RKO (cell line): ENCODE data around the gene BHLHA15.
"Not testable (repeated sequence)": the region's sequence is repeated elsewhere in the genome, so short reads cannot be mapped to it uniquely, and the experiment has no call there.

Experiments
- DNase-seq: peaks from one replicate; pipeline ENCODE4 v3.0.0-alpha.2; 2016; ENCODE audit warnings: low spot score

BHLHA15 gene

DNA sequence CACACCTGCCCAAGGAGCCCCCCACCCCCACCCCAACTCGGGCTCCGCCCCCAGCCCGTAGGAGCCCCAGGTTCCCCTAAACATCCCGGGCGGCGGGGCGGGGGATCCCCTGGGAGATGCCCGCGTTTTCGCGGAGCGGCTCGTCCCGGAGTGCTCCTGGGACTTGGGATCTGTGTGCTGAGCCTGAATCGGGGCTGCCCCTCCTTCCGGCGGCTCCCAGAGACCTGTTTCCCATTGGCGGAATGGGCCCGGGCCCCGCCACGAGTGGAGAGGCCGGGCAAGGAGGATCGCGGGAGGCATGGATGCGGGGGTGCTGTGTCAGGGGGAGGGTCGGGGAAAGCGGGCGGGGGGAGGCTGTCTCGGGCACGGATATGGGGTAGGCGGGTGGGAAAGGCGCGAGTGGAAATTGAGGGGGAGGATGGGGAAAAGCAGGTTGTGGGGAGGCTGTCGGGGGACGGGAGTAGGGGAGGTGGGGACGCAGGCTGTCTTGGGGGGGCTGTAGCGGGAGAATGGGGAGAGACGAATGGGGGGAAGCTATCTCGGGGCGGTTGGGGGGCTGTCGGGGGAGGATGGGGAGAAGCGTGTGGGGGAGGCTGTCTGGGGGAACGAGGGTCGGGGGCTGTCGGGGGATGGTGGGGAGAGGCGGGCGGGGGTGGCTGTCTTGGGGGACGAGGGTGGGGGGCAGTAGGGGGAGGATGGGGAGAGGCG, 572 bp upstream of the BHLHA15 start:
- no peak for DNase-seq

DNA sequence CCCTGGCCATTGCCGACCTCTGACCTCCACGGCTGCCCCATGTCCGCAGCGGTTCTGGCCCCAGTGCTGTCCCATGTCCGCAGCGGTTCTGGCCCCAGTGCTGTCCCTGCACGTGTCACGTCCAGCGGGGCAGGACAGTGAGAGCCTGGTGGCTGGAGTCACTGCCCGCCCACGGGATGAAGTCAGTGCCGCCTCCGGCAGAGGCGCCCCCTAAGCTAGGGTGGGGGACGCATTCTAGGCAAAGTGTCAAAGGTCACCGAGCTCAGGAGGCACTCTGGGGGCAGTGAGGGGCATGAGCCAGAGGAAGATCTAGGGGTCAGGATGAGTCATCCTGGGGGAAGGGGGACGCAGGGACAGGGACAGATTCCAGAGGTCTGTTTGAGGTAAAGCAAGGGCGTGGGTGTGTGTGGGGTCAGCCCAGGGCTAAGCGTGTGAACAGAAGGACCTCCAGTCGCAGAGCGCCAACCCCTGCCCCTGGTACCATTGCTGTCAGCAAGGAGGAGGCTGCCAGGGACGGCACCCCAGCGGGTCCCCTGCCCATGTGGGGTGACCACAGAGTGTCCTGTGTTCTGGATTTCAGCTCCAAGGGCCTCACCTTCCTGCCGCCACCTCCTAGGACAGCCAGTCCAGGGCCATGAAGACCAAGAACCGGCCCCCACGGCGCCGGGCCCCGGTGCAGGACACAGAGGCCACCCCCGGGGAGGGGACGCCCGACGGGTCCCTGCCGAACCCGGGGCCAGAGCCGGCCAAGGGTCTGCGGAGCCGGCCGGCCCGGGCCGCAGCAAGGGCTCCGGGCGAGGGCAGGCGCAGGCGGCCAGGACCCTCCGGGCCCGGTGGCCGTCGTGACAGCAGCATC, 665 bp downstream of the BHLHA15 start:
- peak; percentile 31 for DNase-seq

DNA sequence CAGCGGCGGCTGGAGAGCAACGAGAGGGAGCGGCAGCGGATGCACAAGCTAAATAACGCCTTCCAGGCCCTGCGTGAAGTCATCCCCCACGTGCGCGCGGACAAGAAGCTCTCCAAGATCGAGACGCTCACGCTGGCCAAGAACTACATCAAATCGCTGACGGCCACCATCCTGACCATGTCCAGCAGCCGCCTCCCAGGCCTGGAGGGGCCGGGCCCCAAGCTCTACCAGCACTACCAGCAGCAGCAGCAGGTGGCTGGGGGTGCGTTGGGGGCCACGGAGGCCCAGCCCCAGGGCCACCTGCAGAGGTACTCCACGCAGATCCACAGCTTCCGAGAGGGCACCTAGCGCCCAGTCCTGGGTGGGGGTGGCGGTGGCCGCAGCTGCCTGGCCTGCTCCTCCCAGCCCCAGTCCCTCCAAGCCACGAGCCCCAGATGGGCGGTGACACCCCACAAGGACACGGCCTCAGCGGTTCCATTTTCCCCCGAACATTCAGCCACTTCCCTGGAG, 1.3 kb downstream of the BHLHA15 start:
- no peak for DNase-seq

DNA sequence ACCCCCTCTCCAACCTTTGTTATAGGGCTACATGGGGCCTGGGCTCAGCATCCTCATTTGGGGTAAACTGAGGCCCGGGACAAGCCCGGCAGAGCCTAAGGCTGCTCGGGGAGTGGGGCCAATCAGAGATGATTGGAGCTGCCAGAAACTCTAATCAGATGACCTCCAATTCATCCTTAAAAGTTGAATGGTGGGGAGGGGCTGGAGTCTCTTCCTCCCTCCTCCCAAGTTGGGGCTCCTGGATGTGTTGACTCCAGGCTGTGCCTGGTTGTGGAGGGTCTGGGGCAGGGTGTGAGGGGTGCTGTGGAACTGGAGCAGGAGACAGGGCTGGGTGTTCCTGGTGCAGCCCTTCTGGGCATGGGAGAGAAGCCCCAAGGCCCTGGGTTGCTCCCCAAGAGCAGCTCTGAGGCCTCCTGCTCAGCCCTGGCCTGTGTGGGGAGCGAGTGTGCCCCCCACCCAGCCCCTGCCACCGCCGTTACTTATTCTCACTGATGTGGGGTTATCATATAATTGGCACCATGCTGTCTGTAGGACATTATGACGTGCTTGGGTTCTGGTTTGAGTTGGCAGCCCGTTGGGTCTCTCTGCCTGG, 2.2 kb downstream of the BHLHA15 start:
- DNase-seq: no peak

DNA sequence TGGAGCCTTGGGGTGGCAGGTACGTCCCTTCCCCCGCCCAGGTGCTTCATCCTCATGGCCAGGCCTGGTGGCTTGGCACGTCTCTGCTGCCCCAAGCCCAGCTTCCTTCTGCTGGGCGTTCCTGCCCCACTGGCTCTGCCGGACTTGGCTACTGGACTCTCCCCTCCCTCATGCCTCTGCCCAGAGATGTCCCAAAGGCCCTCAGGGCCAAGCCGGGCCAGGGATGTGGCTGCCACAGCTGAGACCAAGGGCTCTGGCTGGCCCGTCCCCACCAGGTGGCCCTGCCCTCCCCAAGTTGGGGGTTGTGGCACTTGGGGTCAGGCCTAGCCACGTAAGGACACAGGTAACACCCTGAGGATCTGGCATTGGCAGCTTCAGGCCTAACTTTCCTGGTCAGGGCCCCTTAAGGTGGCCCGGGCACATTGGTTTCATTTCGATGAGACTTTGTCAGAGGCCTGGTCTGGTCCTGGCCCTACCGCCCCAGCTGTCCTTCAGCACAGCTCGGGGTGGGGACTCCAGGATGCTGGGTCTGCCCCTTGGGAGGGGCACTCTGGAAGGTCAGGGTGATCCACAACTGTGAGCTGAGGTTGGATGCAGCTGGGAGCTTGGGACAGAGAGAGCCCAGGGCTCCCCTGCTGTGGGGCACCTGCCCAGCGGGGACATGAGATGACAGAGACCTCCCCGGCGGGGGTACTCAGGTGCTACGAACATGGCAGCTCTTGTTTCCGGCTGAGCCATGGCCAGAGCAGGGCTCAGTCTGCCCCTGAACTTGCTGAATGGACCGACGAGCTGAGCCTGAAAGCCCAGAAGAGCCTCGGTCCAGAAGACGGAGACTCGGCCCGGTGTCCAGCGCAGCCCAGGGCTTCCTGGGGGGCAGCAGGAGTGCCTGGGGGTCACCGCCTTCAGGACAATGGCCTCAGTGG, 2.9 kb downstream of the BHLHA15 start:
- no peak for DNase-seq

DNA sequence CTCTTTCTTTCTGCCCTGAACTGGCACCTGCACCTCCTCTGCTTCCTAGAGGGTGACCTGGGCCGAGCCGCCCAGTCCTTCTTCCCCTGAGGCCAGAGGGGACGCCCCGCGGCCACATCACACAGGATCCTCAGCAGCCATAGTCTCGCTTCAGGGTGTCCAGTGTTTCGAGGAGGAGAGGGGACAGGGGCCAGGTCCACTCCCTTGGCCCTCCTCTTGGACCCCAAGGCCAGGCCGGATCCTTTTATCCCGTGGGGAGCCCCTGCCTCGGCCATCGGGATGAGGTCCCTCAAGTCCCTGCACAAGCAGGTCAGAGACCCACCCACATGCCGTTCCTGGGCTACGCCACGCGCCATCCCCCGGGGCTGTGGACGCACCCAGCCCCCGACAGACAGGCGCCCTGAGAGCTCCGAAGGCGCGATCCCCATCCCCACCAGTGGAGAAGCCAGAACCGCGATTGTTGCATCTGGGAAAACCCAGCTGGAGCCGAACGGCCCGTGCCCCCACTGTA, 3.6 kb downstream of the BHLHA15 start:
- DNase-seq: no peak

DNA sequence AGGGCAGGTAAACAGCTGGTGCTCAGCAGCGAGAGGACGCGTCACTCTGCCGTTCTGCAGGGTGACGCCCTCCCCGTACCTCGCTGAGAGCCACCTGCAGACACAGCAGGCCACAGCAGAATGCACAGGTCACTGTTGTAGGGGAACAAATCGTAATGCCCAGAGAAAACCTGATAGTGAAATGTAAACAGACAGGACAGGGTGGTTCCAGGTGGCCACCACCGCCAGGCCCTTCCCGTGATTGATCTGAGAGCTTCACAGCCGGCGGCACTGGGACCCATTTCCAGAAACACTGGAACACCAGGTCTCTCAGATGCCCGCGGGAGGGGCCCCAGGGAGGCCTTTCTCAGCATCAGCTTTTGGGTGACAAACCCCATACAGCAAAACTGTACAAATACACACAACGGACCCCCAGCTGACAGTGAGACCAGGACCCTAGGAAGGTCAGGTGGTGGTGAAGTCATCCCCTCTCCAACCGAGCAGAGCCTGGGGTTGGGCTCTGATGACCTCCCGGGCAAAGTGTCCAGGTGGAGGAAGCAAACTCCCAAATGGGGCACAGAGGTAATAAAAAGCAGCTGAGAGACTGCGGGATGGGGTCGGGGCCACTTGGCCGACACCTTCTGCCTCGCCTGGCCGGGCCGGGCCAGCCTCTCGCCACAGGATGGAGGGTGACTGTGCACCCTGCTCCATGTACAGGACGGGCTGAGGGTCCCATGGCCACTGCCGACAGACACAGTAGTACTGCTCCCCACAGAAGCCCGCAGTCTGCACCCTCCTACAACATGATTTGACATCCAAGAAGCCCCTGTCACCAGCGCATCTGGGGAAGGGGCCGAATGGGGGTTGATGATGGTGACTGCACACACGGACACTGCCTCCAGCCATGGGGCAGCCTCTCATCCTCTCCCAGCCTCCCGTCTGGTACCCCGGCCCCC, 4.6 kb downstream of the BHLHA15 start:
- DNase-seq: no peak

DNA sequence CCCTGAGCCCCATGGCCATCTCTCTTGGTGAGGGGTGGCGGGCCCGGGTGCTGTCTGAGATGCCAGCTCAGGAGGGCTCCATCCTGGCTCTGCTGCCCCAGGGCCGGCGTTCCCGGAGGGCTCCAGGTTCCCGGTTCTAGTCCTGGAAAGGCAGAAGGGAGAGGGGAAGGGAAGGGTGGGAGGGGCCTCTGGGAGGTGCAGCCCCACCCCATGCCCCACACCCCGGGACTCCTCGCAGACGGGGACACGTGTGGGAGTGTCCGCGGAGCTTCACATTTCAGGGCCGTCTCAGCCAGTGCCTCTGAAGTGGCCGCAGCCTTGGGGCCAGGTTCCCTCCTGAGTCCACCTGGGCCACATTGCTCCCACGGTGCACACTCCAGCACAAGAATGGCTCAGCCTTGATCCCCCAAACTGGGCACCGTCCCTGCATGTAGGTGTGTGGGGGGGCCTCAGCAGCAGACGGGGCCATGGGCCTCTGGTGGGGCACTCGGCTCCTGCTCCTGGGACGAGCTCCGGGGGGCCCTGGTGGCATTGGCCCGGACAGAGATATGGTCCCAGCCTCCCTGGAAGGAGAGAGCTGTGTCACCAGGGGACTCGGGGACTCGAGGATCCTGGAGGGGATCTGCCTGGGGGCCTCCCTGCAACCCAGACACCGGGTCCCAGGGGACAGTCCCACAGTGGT, 5.8 kb downstream of the BHLHA15 start:
- DNase-seq: no peak

DNA sequence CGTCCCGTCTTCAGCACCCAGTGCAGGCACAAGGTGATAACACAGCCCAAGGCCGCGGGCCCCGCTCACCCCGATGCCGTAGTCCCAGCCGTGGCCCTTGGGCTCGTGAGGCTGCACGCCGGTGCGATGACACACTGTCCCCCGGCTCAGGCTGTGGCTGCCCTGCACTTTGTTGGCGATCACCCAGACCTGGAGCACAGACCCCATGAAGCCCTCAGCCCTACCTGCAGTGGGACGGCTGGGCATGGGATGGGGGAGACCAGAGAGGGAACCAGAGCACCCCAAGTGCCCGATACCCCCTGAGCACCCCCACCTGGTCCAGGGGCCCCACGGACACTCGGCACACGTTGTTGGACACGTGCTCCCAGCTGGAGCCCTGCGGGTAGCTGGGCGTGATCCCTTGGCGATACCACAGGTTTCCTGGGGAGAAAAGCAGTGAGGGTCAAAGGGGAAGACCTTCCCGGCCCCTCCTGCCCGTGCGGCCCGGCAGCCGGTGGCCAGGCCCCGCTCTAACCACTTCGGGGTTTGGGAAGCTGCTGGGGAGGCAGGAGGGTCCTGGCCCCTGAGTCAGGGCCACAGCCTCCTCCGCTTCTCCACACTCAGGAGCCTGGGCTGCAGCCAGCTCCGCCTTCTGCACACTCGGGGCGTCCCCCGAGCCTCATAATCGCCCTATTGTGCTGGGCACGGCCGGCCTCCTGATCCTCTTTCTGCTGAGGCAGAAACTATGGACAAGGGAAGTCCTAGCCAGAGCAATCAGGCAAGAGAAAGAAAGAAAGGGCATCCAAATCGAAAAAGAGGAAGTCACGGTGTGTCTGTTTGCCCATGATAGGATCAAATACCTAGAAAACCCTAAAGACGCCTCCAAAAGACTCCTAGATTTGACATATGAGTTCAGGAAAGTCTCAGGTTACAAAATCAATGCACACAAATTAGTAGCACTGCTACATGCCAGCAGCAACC, 6.7 kb downstream of the BHLHA15 start:
- DNase-seq: no peak

DNA sequence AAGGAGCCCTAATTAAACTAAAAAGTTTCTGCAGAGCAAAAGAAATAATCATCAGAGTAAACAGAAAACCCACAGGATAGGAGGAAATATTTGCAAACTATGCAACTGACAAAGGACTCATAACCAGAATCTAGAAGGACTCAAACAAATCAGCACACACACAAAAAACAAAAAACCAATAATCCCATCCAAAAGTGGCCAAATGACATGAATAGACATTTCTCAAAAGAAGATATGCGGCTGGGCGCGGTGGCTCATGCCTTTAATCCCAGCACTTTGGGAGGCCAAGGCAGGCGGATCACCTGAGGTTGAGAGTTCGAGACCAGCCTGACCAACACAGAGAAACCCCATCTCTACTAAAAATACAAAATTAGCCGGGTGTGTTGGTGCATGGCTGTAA, 8.1 kb downstream of the BHLHA15 start:
- not testable (repeated sequence) for DNase-seq

DNA sequence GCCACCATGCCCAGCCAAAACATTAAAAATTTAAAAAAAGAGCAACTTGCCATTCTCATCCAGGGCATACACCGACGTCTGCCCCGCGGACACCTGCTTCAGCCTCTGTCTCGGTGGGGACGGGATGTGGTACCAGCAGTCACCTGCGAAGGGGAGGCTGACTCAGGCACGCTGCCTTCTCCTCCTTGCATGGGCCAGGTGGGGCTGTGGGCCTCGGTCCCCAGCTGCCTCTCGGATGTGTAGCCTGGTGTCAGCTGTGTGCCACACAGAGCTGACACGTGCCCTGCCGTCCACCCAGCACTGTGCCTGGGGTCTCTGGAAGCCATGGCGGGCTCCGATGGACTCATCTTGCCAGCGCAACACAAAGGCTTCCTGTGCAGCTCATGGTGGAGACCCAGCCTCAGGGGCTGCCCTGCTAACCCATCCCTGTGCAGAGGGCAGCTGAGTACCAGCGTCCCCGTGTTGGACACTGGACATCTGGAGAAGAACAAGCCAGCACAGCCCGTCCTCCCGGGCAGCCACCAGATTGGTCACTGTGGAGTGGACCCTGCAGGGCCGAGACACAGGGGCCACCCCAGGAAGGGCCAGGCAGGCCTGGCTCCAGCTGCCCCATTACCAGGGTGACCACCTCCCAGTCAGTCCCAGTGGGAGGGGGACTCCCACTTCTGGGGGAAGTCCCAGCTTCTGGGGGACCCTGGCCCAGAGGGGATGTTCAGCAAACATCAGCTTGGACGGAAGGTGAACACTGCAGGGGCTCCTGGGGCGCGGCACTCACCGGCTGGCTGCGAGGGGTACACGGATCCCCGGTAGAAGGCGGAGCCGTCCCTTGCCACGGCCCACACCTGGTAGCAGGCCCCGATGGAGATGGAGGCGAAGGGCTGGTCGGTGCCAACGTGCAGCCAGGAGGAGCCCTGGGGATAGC, 10.6 kb downstream of the BHLHA15 start:
- no peak for DNase-seq

DNA sequence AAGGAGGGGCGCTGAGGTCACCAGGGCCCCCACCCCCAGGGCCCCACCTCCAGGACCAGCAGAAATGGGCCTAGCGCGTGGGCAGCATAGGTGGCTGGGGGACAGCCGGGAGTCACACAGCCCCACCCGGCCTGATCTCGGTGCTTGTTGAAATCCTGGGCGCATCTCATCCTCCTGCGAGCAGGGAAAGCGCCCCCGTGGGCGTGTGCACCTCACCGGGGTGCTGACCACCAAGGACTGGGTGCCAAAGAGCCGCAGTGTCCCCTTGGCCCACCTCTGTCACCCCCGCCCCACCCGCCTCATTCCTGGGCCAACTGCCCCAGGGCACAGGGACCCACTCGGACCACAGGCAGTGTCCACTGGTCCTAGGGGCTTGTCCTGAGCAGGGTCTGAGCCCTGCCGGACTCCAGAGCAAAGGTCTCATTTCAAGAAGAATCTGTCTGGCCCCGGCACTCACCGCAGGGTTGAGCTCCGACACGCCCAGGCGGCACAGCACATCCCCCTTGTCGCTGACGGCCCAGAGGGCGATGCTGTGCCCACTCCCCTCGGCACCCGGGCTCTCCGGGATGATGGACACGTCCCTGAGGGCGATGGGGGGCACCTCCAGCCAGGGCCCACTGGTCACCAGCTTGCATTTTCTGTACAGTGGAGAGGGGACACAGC, 11.4 kb downstream of the BHLHA15 start:
- DNase-seq: no peak

DNA sequence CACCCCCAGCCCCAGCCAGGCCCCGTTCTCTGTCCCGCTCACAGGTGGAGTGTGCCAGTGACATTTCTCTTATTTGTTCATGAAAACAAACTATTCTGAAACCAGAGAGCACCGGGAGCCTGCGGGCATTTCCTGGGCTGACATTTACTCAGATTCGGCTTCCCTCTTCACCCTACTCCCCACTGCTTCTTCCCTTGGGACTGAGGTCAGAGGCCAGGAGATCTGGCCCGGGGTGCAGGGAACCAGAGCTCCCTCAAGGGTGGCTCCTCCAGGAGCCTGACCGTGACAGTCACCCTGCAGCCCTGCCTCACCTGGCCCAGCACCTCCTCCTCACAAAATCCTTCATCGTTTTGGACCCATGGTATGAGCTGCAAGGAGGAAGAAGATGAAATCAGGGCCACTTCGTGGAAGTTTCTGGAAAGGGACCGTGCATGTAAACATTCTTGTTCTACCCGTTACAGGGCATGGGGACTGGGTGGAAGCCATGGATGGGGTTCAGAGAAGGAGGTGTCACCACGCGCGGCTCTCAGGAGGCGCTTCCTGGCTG, 12.2 kb downstream of the BHLHA15 start:
- DNase-seq: no peak

DNA sequence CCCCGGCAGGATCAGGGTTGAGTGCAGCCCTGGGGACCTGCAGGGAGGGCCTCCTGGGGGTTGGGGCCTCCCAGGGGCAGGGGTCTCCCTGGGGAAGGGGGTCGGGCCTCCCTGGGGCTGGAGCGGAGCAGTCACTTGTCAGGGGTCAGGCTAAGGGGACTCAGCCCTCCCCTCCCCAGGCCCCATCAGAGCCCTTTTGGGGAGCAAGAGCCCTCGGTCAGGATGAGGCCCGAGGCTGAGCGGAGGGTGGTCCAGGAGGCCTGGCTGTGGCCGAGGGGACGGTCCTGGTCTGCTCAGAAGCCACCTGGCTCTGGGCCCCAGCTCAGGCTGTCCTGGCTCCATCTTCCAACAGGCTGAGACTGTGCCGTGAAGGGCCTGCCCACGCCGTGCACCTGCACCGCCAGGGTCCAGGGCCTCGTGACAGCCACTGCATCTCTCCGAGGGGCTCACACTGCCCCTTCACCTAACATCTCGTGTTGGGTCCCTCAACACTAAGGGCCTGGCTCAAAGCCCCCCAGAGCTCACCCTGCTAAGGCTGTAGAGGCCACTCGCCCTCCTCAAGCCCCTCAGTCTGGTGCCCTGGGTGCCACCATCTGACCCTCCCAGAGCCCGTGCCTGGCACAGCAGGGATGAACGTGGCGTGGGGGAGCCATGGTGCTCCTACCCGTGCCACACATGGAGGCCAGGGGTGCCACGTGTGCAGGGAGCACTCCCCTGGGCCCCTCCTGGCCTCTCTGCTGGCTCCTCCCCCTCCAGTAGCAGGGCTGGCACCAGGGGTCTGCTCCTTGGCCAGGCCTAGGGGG, 12.9 kb downstream of the BHLHA15 start:
- DNase-seq: no peak

DNA sequence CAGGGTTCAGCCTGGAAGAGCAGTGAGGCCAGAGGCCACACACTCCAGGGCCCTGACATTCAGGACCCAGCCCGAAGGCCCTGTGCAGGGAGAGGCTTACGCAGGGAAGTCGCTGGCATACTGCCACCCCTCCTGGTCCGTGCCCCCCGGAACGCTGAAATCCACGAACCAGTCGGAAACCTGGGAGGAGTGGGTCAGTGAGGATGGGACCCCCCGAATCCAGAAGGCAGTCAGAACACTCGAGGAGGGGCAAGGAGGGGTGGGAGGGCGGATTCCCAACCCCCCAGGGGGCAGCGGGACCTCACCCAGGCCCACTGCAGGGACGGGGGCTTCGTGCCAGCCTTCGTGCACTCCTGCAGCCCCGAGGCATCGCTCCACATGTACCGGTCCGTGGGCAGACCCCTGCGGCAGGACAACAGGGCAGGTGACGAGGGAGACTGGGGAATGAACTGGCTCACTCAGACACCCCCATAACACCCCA, 13.5 kb downstream of the BHLHA15 start:
- DNase-seq: no peak
